A375 (cell line): ENCODE data around the gene SPR. TPM values are rescaled to one million over a fixed set of nuclear protein-coding genes. Genes with fewer than 3 reads are reported as not detected.

Experiments used
- total RNA-seq: library from RNA; depleted of rRNA; stranded (reverse); fragments of >200 nt; shearing (Covaris generic); gene quantifications from 2 replicates; pipeline ENCODE4 v1.2.3, GENCODE V29; 2014; rRNA removed

Gene SPR
- 36.2 and 36.9 TPM in 2 replicates for total RNA-seq

DNA sequence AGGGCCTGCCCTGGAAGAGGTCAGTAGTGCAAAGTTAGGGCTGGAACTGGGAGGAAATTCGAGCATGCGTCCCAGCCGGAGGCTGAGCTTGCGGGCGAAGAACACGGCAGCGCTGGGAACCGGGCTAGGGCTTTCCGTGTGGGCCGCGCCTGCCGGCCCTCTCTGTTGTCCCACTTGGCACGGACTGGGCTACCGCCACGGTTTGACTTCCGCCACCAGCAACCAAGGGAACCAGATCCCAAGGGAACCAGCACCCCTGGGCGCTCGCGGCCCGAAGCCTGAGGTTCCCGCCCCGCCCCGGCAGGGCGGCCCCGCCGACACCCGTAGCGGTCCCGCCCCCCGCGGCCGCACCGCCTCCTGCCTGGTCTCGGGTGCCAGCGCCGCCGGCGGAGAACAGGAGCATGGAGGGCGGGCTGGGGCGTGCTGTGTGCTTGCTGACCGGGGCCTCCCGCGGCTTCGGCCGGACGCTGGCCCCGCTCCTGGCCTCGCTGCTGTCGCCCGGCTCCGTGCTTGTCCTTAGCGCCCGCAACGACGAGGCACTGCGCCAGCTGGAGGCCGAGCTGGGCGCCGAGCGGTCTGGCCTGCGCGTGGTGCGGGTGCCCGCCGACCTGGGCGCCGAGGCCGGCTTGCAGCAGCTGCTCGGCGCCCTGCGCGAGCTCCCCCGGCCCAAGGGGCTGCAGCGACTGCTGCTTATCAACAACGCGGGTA, at the start of gene SPR:
TSS of gene SPR (plus strand) at position 377 of the 708 bp plus-strand sequence. CDS start at position 402, 25 bp downstream.

DNA sequence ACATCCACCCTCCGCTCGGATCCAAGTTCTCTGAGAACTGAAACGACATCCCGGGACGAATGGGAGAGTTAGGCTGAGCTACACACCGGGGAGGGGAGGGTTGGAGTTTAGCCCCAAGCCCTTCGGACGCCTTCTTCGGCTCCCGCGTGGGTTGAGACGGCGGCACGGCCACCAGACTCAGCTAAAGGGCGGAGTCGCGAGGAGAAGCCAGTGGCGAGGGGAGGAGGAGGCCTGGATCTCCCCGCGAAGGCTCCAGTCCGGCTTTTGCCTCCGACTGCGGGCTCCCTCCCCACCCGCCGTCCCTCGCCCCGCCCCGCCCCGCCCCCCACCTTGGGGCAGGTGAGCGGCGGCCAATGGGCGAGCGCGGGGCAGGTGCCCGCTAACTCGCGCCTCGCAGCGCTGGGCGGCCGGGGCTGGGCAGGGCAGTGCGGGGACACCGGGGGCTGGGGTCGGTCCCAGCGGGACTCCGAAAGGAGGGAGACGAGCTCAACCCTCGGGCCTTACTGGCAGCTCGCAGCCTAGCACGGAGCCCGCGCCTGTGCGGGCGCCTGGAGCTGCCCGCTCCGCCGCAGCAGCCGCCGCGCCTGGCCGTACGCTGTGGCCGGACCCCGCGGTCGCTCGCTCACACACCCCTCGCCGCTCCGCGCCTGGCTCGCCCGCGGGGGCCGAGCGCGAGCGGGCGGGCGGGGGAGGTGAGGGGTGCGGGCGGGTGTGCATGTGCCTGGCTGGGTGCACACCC, 30.1 kb downstream of the SPR start, which contains the start of gene EMX1:
TSS of gene EMX1 (plus strand) at position 382 of the 739 bp plus-strand sequence. CDS start at position 716, 334 bp downstream.

Other genes with a start within 250 kb of the SPR start
- gene EXOC6B, start 61.4 kb upstream of the SPR start, total RNA-seq: 5.1 and 6.5 TPM in 2 replicates
- gene EMX1, start 30.1 kb downstream of the SPR start, total RNA-seq: not detected in 2 replicates
- gene SFXN5, start 184.3 kb downstream of the SPR start, total RNA-seq: 10.4 and 17.6 TPM in 2 replicates
- 14.5 and 14.9 TPM in 2 replicates for gene RAB11FIP5, start 225.5 kb downstream of the SPR start, total RNA-seq